ENCODE measurements around the gene KRTAP4-16.
"Not testable (repeated sequence)": the region's sequence is repeated elsewhere in the genome, so short reads cannot be mapped to it uniquely, and the experiment has no call there.

KRTAP4-16 gene

GRCh38 chr17:41101586-41102259 lies at the start of gene KRTAP4-16:
KRTAP4-16 (minus strand) TSS chr17:41102209; CDS start chr17:41102209, 0 bp downstream.
- in situ Hi-C loops (cut with HindIII; ENCODE audit: low pct_ligation_motif_present, low pct_unique_long_range_greater_than_20kb, low sequenced_read_pairs), result no loop called here
- no peak for DNase-seq

- in situ Hi-C loops (cut with HindIII; ENCODE audit: low pct_ligation_motif_present, low pct_unique_long_range_greater_than_20kb, low sequenced_read_pairs), result no loop called here
These were observed 49.5 kb upstream of the KRTAP4-16 start for GRCh38 chr17:41151525-41151924.

GRCh38 chr17:41150026-41150425 lies 48.0 kb upstream of the KRTAP4-16 start:
- no peak for DNase-seq
- in situ Hi-C loops (cut with HindIII; ENCODE audit: low pct_ligation_motif_present, low pct_unique_long_range_greater_than_20kb, low sequenced_read_pairs), result no loop called here

More at GRCh38 chr17:41151525-41151924, 49.5 kb upstream of the KRTAP4-16 start:
- DNase-seq, result no peak

GRCh38 chr17:41149652-41149985 lies 47.6 kb upstream of the KRTAP4-16 start, which contains the start of gene KRTAP4-5:
KRTAP4-5 (minus strand) TSS chr17:41149825; CDS start chr17:41149767, 58 bp downstream.
- in situ Hi-C loops (cut with HindIII; ENCODE audit: low pct_ligation_motif_present, low pct_unique_long_range_greater_than_20kb, low sequenced_read_pairs), result no loop called here
- no peak for DNase-seq

- in situ Hi-C loops (cut with HindIII; ENCODE audit: low pct_ligation_motif_present, low pct_unique_long_range_greater_than_20kb, low sequenced_read_pairs); DNase-seq: not testable (repeated sequence)
These were observed 47.1 kb upstream of the KRTAP4-16 start for GRCh38 chr17:41148971-41149651.

GRCh38 chr17:41147531-41148204 lies 45.7 kb upstream of the KRTAP4-16 start:
- in situ Hi-C loops (cut with HindIII; ENCODE audit: low pct_ligation_motif_present, low pct_unique_long_range_greater_than_20kb, low sequenced_read_pairs), result no loop called here
- no peak for DNase-seq

GRCh38 chr17:41145261-41145660 lies 43.3 kb upstream of the KRTAP4-16 start:
- in situ Hi-C loops (cut with HindIII; ENCODE audit: low pct_ligation_motif_present, low pct_unique_long_range_greater_than_20kb, low sequenced_read_pairs), result no loop called here
- no peak for DNase-seq

- DNase-seq, result no peak
- in situ Hi-C loops (cut with HindIII; ENCODE audit: low pct_ligation_motif_present, low pct_unique_long_range_greater_than_20kb, low sequenced_read_pairs), result no loop called here
These were observed 42.8 kb upstream of the KRTAP4-16 start for GRCh38 chr17:41144846-41145245.

- in situ Hi-C loops (cut with HindIII; ENCODE audit: low pct_ligation_motif_present, low pct_unique_long_range_greater_than_20kb, low sequenced_read_pairs), result no loop called here
- no peak for DNase-seq
These were observed 39.4 kb upstream of the KRTAP4-16 start for GRCh38 chr17:41141361-41141760.

GRCh38 chr17:41140360-41141131 lies 38.5 kb upstream of the KRTAP4-16 start, which contains the start of gene KRTAP4-6:
KRTAP4-6 (minus strand) TSS chr17:41140544; CDS start chr17:41140487, 57 bp downstream.
- in situ Hi-C loops (cut with HindIII; ENCODE audit: low pct_ligation_motif_present, low pct_unique_long_range_greater_than_20kb, low sequenced_read_pairs), result no loop called here
- DNase-seq, result no peak

- DNase-seq; in situ Hi-C loops (cut with HindIII; ENCODE audit: low pct_ligation_motif_present, low pct_unique_long_range_greater_than_20kb, low sequenced_read_pairs): not testable (repeated sequence)
These were observed 37.9 kb upstream of the KRTAP4-16 start for GRCh38 chr17:41139865-41140264.

- in situ Hi-C loops (cut with HindIII; ENCODE audit: low pct_ligation_motif_present, low pct_unique_long_range_greater_than_20kb, low sequenced_read_pairs), result no loop called here
- no peak for DNase-seq
These were observed 32.1 kb upstream of the KRTAP4-16 start for GRCh38 chr17:41133880-41134735.

GRCh38 chr17:41131979-41132378 lies 30.0 kb upstream of the KRTAP4-16 start:
- in situ Hi-C loops (cut with HindIII; ENCODE audit: low pct_ligation_motif_present, low pct_unique_long_range_greater_than_20kb, low sequenced_read_pairs), result no loop called here
- no peak for DNase-seq

- in situ Hi-C loops (cut with HindIII; ENCODE audit: low pct_ligation_motif_present, low pct_unique_long_range_greater_than_20kb, low sequenced_read_pairs), result no loop called here
- no peak for DNase-seq
These were observed 25.4 kb upstream of the KRTAP4-16 start for GRCh38 chr17:41127371-41127770.

- DNase-seq, result no peak
- in situ Hi-C loops (cut with HindIII; ENCODE audit: low pct_ligation_motif_present, low pct_unique_long_range_greater_than_20kb, low sequenced_read_pairs), result no loop called here
These were observed 24.4 kb upstream of the KRTAP4-16 start for GRCh38 chr17:41126412-41126811.

- in situ Hi-C loops (cut with HindIII; ENCODE audit: low pct_ligation_motif_present, low pct_unique_long_range_greater_than_20kb, low sequenced_read_pairs), result no loop called here
- no peak for DNase-seq
These were observed 23.1 kb upstream of the KRTAP4-16 start for GRCh38 chr17:41125064-41125463.

- DNase-seq; in situ Hi-C loops (cut with HindIII; ENCODE audit: low pct_ligation_motif_present, low pct_unique_long_range_greater_than_20kb, low sequenced_read_pairs): not testable (repeated sequence)
These were observed 22.0 kb upstream of the KRTAP4-16 start, which contains the start of gene KRTAP4-12 for GRCh38 chr17:41123991-41124371. KRTAP4-12 (minus strand) TSS chr17:41124182; CDS start chr17:41124122, 60 bp downstream.

Measured in ACHN (cell line).